IMR-90 (cell line): ENCODE measurements around the gene ANKRD13B.

Experiments
- CEBPB ChIP-seq: IDR thresholded peaks from 2 replicates; pipeline ENCODE4 v1.6.1; 2012; ENCODE audit warnings: low read depth, low read length, improper control_type of control experiment
- CTCF ChIP-seq: conservative IDR thresholded peaks from 2 replicates; pipeline ENCODE4 v1.5.1; 2012; ENCODE audit warnings: mild to moderate bottlenecking, low read depth, low read length, improper control_type of control experiment
- FOS ChIP-seq: fragments of 150-350 bp; IDR thresholded peaks from 2 replicates; pipeline ENCODE4 v1.6.1; 2016; ENCODE audit warnings: low read depth, low read length
- MAFK ChIP-seq: IDR thresholded peaks from 2 replicates; pipeline ENCODE4 v1.6.1; 2012; ENCODE audit warnings: low read depth, low read length, improper control_type of control experiment
- MXI1 ChIP-seq: IDR thresholded peaks from 2 replicates; pipeline ENCODE4 v1.6.1; 2012; ENCODE audit warnings: low read depth, mild to moderate bottlenecking, low read length, moderate library complexity, borderline replicate concordance
- POLR2A ChIP-seq: IDR thresholded peaks from 2 replicates; pipeline ENCODE4 v1.6.1; 2012; ENCODE audit warnings: mild to moderate bottlenecking, low read depth, low read length
- RAD21 ChIP-seq: IDR thresholded peaks from 2 replicates; pipeline ENCODE4 v1.6.1; 2012; ENCODE audit warnings: low read length, improper control_type of control experiment
- RCOR1 ChIP-seq: IDR thresholded peaks from 2 replicates; pipeline ENCODE4 v1.6.1; 2012; ENCODE audit warnings: mild to moderate bottlenecking, low read length, improper control_type of control experiment; ENCODE audit not compliant: insufficient replicate concordance
- TF ChIP-seq, protein P1 (sequence below): fragments of 150-350 bp; IDR thresholded peaks from 2 replicates; pipeline ENCODE4 v1.6.1; 2016; ENCODE audit warnings: low read depth, mild to moderate bottlenecking, low read length, moderate library complexity, borderline replicate concordance
- TF ChIP-seq, protein P2 (sequence below): fragments of 150-350 bp; IDR thresholded peaks from 2 replicates; pipeline ENCODE4 v1.6.1; 2017; ENCODE audit warnings: mild to moderate bottlenecking, antibody characterized with exemption, low read length, low read depth

DNA sequence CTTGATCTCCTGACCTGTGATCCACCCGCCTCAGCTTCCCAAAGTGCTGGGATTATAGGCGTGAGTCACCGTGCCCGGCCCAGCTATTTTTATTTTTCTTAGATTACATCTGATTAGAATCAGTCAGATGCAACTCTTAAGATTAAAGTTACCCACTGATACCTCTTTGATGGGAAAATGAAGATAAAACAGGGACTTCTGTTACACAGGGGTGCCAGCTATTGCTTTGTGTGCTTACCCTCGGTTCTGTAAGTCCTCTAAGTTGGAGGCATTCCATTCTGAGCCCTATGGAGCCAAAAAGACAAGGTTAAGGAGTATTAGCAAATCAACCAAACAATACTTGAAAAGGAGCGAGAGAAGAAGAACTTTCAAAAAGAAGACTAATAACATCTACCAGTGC lies 62.4 kb downstream of the ANKRD13B start:
- TF ChIP-seq MAFK: no peak
- no peak for TF ChIP-seq CTCF
- TF ChIP-seq, protein P1, sequence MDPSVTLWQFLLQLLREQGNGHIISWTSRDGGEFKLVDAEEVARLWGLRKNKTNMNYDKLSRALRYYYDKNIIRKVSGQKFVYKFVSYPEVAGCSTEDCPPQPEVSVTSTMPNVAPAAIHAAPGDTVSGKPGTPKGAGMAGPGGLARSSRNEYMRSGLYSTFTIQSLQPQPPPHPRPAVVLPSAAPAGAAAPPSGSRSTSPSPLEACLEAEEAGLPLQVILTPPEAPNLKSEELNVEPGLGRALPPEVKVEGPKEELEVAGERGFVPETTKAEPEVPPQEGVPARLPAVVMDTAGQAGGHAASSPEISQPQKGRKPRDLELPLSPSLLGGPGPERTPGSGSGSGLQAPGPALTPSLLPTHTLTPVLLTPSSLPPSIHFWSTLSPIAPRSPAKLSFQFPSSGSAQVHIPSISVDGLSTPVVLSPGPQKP: no peak
- no peak for TF ChIP-seq MXI1
- no peak for TF ChIP-seq CEBPB
- no peak for TF ChIP-seq RCOR1
- TF ChIP-seq POLR2A: no peak
- TF ChIP-seq, protein P2, sequence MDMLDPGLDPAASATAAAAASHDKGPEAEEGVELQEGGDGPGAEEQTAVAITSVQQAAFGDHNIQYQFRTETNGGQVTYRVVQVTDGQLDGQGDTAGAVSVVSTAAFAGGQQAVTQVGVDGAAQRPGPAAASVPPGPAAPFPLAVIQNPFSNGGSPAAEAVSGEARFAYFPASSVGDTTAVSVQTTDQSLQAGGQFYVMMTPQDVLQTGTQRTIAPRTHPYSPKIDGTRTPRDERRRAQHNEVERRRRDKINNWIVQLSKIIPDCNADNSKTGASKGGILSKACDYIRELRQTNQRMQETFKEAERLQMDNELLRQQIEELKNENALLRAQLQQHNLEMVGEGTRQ: no peak
- no peak for TF ChIP-seq RAD21
- no peak for TF ChIP-seq FOS
